CMK (cell line): Measurements from ENCODE around the gene TUBB.
A peak's percentile ranks its signal among the peaks of the same experiment; 100 is the strongest.
"Not testable (repeated sequence)": the region's sequence is repeated elsewhere in the genome, so short reads cannot be mapped to it uniquely, and the experiment has no call there.

ENCODE experiments used
- DNase-seq: peaks from one replicate; pipeline ENCODE4 v3.0.0-alpha.2; 2010; ENCODE audit warnings: low read depth

Gene TUBB

GRCh38 chr6:30719356-30719755, 796 bp upstream of the TUBB start:
- no peak for DNase-seq

- no peak for DNase-seq
Measured at GRCh38 chr6:30720738-30721197, 616 bp downstream of the TUBB start.

GRCh38 chr6:30721198-30722024, 1.3 kb downstream of the TUBB start:
- peak; percentile 83 for DNase-seq

GRCh38 chr6:30722025-30722279, 1.8 kb downstream of the TUBB start:
- DNase-seq: not testable (repeated sequence)

DNA sequence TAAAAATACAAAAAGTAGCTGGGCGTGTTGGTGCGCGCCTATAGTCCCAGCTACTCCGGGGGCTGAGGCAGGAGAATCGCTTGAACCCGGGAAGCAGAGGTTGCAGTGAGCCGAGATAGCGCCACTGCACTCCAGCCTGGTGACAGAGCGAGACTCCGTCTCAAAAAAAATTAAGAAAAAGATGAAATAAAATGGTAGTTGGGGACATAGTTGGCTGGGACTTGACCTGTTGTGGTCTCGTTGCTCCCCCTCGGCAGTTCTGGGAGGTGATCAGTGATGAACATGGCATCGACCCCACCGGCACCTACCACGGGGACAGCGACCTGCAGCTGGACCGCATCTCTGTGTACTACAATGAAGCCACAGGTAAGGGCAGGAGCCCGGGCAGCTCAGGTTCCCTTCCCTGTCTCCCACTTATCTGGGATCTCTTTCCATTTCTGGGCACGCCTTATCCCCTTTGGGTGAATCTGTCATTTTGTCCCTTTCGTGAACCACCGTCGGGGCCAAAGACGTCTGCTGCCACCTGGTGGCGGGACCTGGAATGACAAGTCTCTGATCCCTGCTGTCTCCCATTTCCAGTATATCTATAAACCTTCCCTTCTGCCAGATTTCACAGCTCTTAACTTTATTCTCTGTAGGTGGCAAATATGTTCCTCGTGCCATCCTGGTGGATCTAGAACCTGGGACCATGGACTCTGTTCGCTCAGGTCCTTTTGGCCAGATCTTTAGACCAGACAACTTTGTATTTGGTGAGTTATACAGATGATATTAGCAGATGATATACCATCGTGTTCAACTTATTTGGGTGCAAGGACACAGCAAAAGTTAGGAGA, 2.3 kb downstream of the TUBB start:
- no peak for DNase-seq

GRCh38 chr6:30723159-30723842, 3.1 kb downstream of the TUBB start:
- DNase-seq: not testable (repeated sequence)

DNA sequence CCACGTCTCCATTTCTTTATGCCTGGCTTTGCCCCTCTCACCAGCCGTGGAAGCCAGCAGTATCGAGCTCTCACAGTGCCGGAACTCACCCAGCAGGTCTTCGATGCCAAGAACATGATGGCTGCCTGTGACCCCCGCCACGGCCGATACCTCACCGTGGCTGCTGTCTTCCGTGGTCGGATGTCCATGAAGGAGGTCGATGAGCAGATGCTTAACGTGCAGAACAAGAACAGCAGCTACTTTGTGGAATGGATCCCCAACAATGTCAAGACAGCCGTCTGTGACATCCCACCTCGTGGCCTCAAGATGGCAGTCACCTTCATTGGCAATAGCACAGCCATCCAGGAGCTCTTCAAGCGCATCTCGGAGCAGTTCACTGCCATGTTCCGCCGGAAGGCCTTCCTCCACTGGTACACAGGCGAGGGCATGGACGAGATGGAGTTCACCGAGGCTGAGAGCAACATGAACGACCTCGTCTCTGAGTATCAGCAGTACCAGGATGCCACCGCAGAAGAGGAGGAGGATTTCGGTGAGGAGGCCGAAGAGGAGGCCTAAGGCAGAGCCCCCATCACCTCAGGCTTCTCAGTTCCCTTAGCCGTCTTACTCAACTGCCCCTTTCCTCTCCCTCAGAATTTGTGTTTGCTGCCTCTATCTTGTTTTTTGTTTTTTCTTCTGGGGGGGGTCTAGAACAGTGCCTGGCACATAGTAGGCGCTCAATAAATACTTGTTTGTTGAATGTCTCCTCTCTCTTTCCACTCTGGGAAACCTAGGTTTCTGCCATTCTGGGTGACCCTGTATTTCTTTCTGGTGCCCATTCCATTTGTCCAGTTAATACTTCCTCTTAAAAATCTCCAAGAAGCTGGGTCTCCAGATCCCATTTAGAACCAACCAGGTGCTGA, 3.9 kb downstream of the TUBB start:
- not testable (repeated sequence) for DNase-seq

DNA sequence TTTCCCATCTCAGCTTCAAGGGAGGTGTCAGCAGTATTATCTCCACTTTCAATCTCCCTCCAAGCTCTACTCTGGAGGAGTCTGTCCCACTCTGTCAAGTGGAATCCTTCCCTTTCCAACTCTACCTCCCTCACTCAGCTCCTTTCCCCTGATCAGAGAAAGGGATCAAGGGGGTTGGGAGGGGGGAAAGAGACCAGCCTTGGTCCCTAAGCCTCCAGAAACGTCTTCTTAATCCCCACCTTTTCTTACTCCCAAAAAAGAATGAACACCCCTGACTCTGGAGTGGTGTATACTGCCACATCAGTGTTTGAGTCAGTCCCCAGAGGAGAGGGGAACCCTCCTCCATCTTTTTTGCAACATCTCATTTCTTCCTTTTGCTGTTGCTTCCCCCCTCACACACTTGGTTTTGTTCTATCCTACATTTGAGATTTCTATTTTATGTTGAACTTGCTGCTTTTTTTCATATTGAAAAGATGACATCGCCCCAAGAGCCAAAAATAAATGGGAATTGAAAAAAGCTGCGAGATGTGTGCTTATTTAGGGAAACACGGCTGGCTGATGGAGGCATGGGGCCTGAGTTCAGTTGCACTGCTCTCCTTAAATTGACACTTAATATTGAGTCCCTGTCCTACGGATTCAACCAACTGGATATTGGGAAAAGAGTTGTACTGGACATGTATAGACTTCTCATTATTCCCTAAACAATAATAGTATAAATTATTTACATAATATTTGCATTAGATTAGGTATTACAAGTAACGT, 4.9 kb downstream of the TUBB start:
- DNase-seq: no peak

- DNase-seq: no peak
Measured at GRCh38 chr6:30725713-30726505, 5.8 kb downstream of the TUBB start.

DNA sequence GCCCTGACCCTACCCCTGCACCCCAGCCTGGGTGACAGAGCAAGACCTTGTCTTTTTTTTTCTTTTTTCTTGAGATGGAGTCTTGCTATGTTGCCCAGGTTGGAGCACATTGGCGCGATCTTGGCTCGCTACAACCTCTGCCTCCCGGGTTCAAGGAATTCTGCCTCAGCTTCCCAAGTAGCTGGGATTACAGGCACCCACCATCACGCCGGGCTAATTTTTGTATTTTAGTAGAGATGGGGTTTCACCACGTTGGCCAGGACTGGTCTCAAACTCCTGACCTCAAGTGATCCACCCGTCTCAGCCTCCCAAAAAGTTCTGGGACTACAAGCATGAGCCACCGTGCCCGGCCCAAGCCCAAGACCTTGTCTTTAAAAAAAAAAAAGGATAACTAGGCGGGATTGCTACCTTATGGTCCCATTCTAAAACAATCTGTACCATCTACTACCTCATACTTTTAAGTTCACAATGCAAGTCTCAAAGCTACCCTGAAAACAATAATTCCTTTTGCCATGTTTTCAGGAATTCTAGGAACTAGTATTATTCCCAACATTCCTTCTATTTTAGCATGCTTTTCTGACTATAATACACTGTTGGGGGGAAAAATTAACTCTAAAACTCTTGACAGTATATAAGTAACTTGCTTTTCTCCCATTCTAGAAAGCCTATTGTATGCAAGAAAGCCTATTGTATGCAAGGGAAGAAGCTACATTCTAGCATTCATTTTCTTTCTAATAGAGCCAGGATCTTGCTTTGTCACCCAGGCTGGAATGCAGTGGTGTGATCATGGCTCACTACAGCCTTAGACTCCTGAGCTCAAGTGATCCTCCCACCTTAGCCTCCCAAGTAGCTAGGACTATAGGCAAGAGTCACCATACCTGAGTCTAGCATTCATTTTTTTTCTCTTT, 6.6 kb downstream of the TUBB start:
- no peak for DNase-seq

GRCh38 chr6:30727920-30728553, 7.9 kb downstream of the TUBB start:
- no peak for DNase-seq

- no peak for DNase-seq
Measured at GRCh38 chr6:30730601-30731435, 10.7 kb downstream of the TUBB start.

- DNase-seq: no peak
Measured at GRCh38 chr6:30732237-30732943, 12.2 kb downstream of the TUBB start.

DNA sequence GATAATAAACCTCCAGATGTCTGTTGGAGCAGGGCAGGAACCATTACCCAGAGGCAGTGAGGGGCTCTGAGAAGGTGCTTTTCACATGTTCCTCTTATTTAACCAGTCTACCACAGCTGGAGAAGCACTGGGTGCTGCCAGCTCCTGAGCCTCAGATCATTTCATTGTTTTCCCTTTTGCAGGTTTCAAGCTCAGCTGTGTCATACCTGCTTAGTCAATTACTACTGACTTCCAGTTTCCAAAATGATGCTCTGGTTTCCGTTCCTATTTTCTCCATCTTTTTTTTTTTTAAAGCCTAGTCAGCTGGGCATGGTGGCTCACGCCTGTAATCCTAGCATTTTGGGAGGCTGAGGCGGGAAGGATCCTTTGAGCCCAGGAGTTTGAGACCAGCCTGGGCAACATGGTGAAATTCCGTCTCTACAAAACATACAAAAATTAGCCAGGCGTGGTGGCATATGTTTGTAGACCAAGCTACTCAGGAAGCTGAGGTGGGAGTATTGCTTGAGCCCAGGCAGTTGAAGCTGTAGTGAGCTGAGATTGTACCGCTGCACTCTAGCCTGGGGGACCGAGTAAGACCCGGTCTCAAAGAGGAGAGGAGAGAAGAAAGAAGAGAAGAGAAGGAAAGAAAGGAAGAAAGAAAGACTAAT, 15.6 kb downstream of the TUBB start:
- DNase-seq: no peak

- DNase-seq: no peak
Measured at GRCh38 chr6:30738532-30738931, 18.4 kb downstream of the TUBB start.

DNA sequence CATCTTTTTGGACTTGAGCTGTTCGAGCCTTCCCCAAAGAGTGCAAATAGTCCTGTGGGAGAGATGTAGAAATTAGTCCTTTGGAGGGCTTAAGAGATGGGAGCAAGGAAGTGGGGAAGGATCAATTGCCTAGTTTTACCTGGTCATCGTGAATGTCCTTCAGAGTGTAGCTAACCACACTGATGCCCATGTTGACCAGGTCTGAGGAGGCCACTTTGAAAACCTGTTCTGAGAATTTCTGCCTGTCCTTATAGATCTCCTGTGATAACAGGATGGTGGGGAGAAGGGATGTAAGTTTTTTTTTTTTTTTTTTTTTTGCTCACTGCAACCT, 20.4 kb downstream of the TUBB start:
- no peak for DNase-seq
